SK-N-SH (cell line): Measurements from ENCODE around the gene INTS3. TPM values are rescaled to one million over a fixed set of nuclear protein-coding genes. Genes with fewer than 3 reads are reported as not detected.

Source experiments
- CTCF ChIA-PET: fragments of 300-600, 350-600 bp; formaldehyde crosslinking; extraction: SDS; loops from one replicate; lab custom pipeline; 2021; lab: Yijun Ruan, JAX
- POLR2A ChIA-PET: fragments of 350-600 bp; sonication (Branson Sonifier 250); formaldehyde crosslinking; extraction: SDS; loops from one replicate; lab custom pipeline; 2020; ENCODE audit warnings: antibody characterized with exemption, inconsistent platforms; lab: Yijun Ruan, JAX
- DNase-seq: peaks from one replicate; pipeline ENCODE4 v3.0.0; 2012
- H2AFZ ChIP-seq: fragments of 200-600 bp; sonication (generic); 2 replicates; pipeline ENCODE4 v1.8.1; 2016; ENCODE audit warnings: antibody characterized with exemption, mild to moderate bottlenecking, low read depth
- H3F3A ChIP-seq: fragments of 200-600 bp; sonication (generic); replicated peaks from 2 replicates; pipeline ENCODE3; 2016; ENCODE audit warnings: antibody characterized with exemption, mild to moderate bottlenecking; ENCODE audit not compliant: insufficient read depth
- H3K27ac ChIP-seq, 2 experiments: fragments of 200-500 bp in 1 of 2; fragments of 200-600 bp in 1 of 2; sonication (Bioruptor generic) in 1 of 2; sonication (generic), shearing (Covaris generic) in 1 of 2; 2 replicates each; pipeline versions ENCODE4 v1.5.1 to v1.6.1; 2014 to 2016; ENCODE audit warnings: low read depth in 2 of 2, inconsistent platforms in 1 of 2, low read length in 1 of 2, mild to moderate bottlenecking in 1 of 2, mixed read lengths in 1 of 2
- H3K27me3 ChIP-seq: fragments of 200-600 bp; sonication (generic), shearing (Covaris generic); 2 replicates; pipeline ENCODE4 v1.6.1; 2016; ENCODE audit warnings: mixed run types; ENCODE audit not compliant: insufficient read depth
- H3K36me3 ChIP-seq, 2 experiments: fragments of 200-500 bp in 1 of 2; fragments of 200-600 bp in 1 of 2; sonication (Bioruptor generic) in 1 of 2; sonication (generic) in 1 of 2; replicated peaks in 1 of 2; 2 replicates each; pipeline versions ENCODE3 to v1.5.1; 2014 to 2016; ENCODE audit warnings: low read length in 1 of 2, mild to moderate bottlenecking in 1 of 2; ENCODE audit not compliant: insufficient read depth in 2 of 2, control insufficient read depth in 1 of 2
- H3K4me1 ChIP-seq, 2 experiments: fragments of 200-500 bp in 1 of 2; fragments of 200-600 bp in 1 of 2; sonication (Bioruptor generic) in 1 of 2; sonication (generic), shearing (Covaris generic) in 1 of 2; 2 replicates each; pipeline versions ENCODE4 v1.5.1 to v1.6.1; 2014 to 2016; ENCODE audit warnings: low read depth in 1 of 2, low read length in 1 of 2, mixed run types in 1 of 2; ENCODE audit not compliant: insufficient read depth in 2 of 2, control insufficient read depth in 1 of 2
- H3K4me2 ChIP-seq: fragments of 200-600 bp; sonication (generic), shearing (Covaris generic); 2 replicates; pipeline ENCODE4 v1.6.1; 2017; ENCODE audit warnings: mixed run types
- H3K4me3 ChIP-seq, 2 experiments: fragments of 200-500 bp in 1 of 2; fragments of 200-600 bp in 1 of 2; sonication (Bioruptor generic) in 1 of 2; sonication (generic), shearing (Covaris generic) in 1 of 2; 2 replicates each; pipeline versions ENCODE4 v1.5.1 to v1.8.1; 2014 to 2016; ENCODE audit warnings: low read depth in 2 of 2, inconsistent platforms in 1 of 2, low read length in 1 of 2, mild to moderate bottlenecking in 1 of 2, mixed read lengths in 1 of 2, moderate library complexity in 1 of 2
- H3K79me2 ChIP-seq: fragments of 200-600 bp; sonication (generic); 2 replicates; pipeline ENCODE4 v1.8.1; 2017; ENCODE audit warnings: mild to moderate bottlenecking; ENCODE audit not compliant: insufficient read depth
- H3K9ac ChIP-seq: fragments of 200-600 bp; sonication (generic); 2 replicates; pipeline ENCODE4 v1.6.1; 2017; ENCODE audit warnings: mixed run types
- H3K9me2 ChIP-seq: fragments of 200-600 bp; sonication (generic); 2 replicates; pipeline ENCODE4 v1.6.1; 2017; ENCODE audit warnings: mixed run types
- H3K9me3 ChIP-seq: fragments of 200-600 bp; sonication (generic); 2 replicates; pipeline ENCODE4 v1.6.1; 2017; ENCODE audit warnings: mixed run types, mild to moderate bottlenecking, moderate library complexity
- H4K20me1 ChIP-seq: fragments of 200-600 bp; sonication (generic); 2 replicates; pipeline ENCODE4 v1.6.1; 2017; ENCODE audit warnings: mild to moderate bottlenecking, mixed run types; ENCODE audit not compliant: insufficient read depth
- ELF1 ChIP-seq: IDR thresholded peaks from 2 replicates; pipeline ENCODE4 v1.4.0; 2012
- EP300 ChIP-seq, 2 experiments: IDR thresholded peaks; 2 replicates each; pipeline versions ENCODE4 v1.4.0 to v1.6.1; 2012; ENCODE audit warnings: borderline replicate concordance in 1 of 2, low read depth in 1 of 2, low read length in 1 of 2
- FOXJ3 ChIP-seq: sonication (generic); formaldehyde crosslinking; IDR thresholded peaks from 2 replicates; pipeline ENCODE4 v1.5.1; 2020; ENCODE audit warnings: mild to moderate bottlenecking, missing genetic modification reagents
- FOXM1 ChIP-seq: IDR thresholded peaks from 2 replicates; pipeline ENCODE4 v1.4.0; 2012; ENCODE audit warnings: low read depth, mild to moderate bottlenecking
- MAX ChIP-seq: IDR thresholded peaks from 2 replicates; pipeline ENCODE4 v1.4.0; 2012; ENCODE audit warnings: low read depth
- MEF2A ChIP-seq: IDR thresholded peaks from 2 replicates; pipeline ENCODE4 v1.4.0; 2012; ENCODE audit warnings: low read depth, borderline replicate concordance
- POLR2AphosphoS5 ChIP-seq: IDR thresholded peaks from 2 replicates; pipeline ENCODE4 v1.6.1; 2012; ENCODE audit warnings: low read depth, low read length
- RAD21 ChIP-seq: IDR thresholded peaks from 2 replicates; pipeline ENCODE4 v1.6.1; 2012; ENCODE audit warnings: mild to moderate bottlenecking, low read length
- RCOR1 ChIP-seq: fragments of 150-350 bp; IDR thresholded peaks from 2 replicates; pipeline ENCODE4 v1.6.1; 2017; ENCODE audit warnings: antibody characterized with exemption, low read length
- SIN3A ChIP-seq: IDR thresholded peaks from 2 replicates; pipeline ENCODE4 v1.6.1; 2012; ENCODE audit warnings: low read depth, mild to moderate bottlenecking, low read length, moderate library complexity, borderline replicate concordance
- TAF1 ChIP-seq: IDR thresholded peaks from 2 replicates; pipeline ENCODE4 v1.6.1; 2012; ENCODE audit warnings: low read depth, mild to moderate bottlenecking, low read length, moderate library complexity, borderline replicate concordance
- TCF12 ChIP-seq: IDR thresholded peaks from 2 replicates; pipeline ENCODE4 v1.4.0; 2012
- YY1 ChIP-seq: IDR thresholded peaks from 2 replicates; pipeline ENCODE4 v1.4.0; 2012; ENCODE audit warnings: low read depth, mild to moderate bottlenecking
- WGBS: methylation state at CpG from one replicate; pipeline ENCODE4 v1.1.6; 2017; ENCODE audit warnings: low lambda C conversion rate; 5-methylcytosine and 5-hydroxymethylcytosine counted together
- polyA plus RNA-seq, 3 experiments: library from polyadenylated mRNA; depleted of rRNA; stranded (reverse); fragments of >200 nt; gene quantifications; 2 replicates each; pipeline ENCODE4 v1.2.3, GENCODE V29; 2012

The INTS3 gene
- polyA plus RNA-seq, 1 of the 3 experiments (the other 2 are of a cell fraction): 64.3 TPM

GRCh38 chr1:153733970-153734369, 6.1 kb downstream of the INTS3 start:
- WGBS: 43% methylated on average over 1 of the region's 1 CpG
- peaks cover 4 to 15% of the 10 kb centered on the region in 2 experiments for H3K36me3 ChIP-seq
- no peak overlapping the region for H3K9ac ChIP-seq
- H3K9me3 ChIP-seq: no peaks in the 10 kb centered on the region
- no peak overlapping the region for H3K4me2 ChIP-seq
- H3K27ac ChIP-seq: no peak overlapping the region
- peaks cover 36% of the 10 kb centered on the region for H3K79me2 ChIP-seq
- peaks cover 6% of the 10 kb centered on the region for H3F3A ChIP-seq
- no peak overlapping the region for H3K4me3 ChIP-seq
- H3K4me1 ChIP-seq: peaks cover 9% of the 10 kb centered on the region in 2 experiments; a peak in 2 of 4 replicates
- TF ChIP-seq TCF12 (no peak), ELF1 (no peak), MEF2A (no peak), YY1 (no peak)
- CTCF ChIA-PET: interaction anchor here (8.6 kb wide), 1 partner anchor 55 kb away, joined by 56 read pairs; the partner anchor contains the start of gene NPR1
- no peak overlapping the region for H2AFZ ChIP-seq
- POLR2A ChIA-PET: no interaction called here
- no peak for DNase-seq
- H4K20me1 ChIP-seq: no peaks in the 10 kb centered on the region
- no peaks in the 10 kb centered on the region for H3K27me3 ChIP-seq
- H3K9me2 ChIP-seq: no peaks in the 10 kb centered on the region

DNA sequence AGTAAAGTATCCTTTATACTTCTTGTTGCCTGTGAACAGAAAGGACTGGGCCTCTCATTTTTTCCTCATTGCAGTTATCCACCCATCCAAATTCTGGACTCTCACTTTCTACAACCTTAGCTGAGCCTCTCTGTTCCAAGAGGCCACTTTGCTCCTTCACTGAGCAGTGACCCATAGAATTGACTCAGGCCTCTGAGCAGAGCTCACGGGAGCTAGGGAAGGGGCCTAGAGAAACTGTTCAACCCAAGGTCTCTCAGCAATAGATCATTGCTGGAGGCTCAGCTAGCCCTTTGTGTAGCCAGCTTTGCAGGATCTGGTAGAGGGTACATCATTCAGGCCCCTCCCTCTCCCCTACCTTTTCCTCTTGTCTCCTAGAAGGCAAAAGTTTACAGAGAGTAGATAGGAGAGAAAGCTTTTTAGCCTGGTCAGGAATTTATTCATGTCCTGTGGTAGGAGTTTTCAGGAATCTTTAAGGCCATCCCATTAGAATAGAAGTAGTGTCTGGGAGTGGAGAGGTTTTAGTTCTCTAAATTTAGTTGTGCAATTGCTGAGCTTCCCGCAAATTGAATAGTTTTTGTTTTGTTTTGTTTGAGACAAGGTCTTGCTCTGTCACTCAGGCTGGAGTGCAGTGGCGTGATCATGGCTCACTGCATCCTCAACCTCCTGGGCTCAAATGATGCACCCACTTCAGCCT, 6.7 kb downstream of the INTS3 start:
- TF ChIP-seq FOXM1 (no peak), FOXJ3 (CRISPR knock-in tag) (no peak), MEF2A (no peak), TAF1 (no peak), MAX (no peak), EP300 (IDR thresholded peaks at IDR 0.05; ENCODE audit: borderline replicate concordance in 1 of 2, low read depth in 1 of 2, low read length in 1 of 2) (no peak), RCOR1 (no peak), RAD21 (no peak), SIN3A (no peak), POLR2AphosphoS5 (no peak)
- 96% methylated on average over 2 of the region's 3 CpGs for WGBS
- Histone ChIP-seq H3K9me3 (no peaks in the 10 kb centered on the region), H3K9ac (no peak overlapping the region), H3F3A (peaks cover 5% of the 10 kb centered on the region), H3K9me2 (no peaks in the 10 kb centered on the region), H3K4me3 (no peak overlapping the region), H3K79me2 (peaks cover 31% of the 10 kb centered on the region), H3K27me3 (no peaks in the 10 kb centered on the region), H4K20me1 (no peaks in the 10 kb centered on the region), H3K4me1 (peaks cover 3 to 9% of the 10 kb centered on the region in 2 experiments; a peak in 2 of 4 replicates), H2AFZ (no peak overlapping the region), H3K4me2 (no peak overlapping the region), H3K27ac (no peak overlapping the region), H3K36me3 (peaks cover 4 to 15% of the 10 kb centered on the region in 2 experiments)
- CTCF ChIA-PET: interaction anchor here (1.0 to 8.6 kb wide), 4 partner anchors 12 to 60 kb away, joined by 3 to 56 read pairs (median 4); partner anchors contain the start of gene NPR1
- POLR2A ChIA-PET: no interaction called here
- no peak for DNase-seq
